ENCODE data around the gene SAMD4A.
A peak's percentile ranks its signal among the peaks of the same experiment; 100 is the strongest.

- no peak for TF ChIP-seq CTCF (IDR thresholded peaks at IDR 0.05)
- peak in 1 of 2 donors; percentile 15 for TF ChIP-seq POLR2A (IDR thresholded peaks at IDR 0.05)
Observed at GRCh38 chr14:54784060-54784459, 217.1 kb downstream of the SAMD4A start.
